MM.1S (cell line): ENCODE data around the gene POFUT1.
A peak's percentile ranks its signal among the peaks of the same experiment; 100 is the strongest.

Experiments used
- DNase-seq: peaks from one replicate; pipeline ENCODE4 v3.0.0-alpha.2; 2015
- H2AFZ ChIP-seq: fragments of 300-600 bp; sonication (generic); 2 replicates; pipeline ENCODE4 v1.6.0; 2016; ENCODE audit warnings: antibody characterized with exemption, low read length
- H3F3A ChIP-seq: fragments of 300-600 bp; sonication (generic); 2 replicates; pipeline ENCODE4 v1.6.1; 2016; ENCODE audit warnings: mild to moderate bottlenecking, antibody characterized with exemption, low read length, moderate library complexity, mixed read lengths; ENCODE audit not compliant: insufficient read depth
- H3K27ac ChIP-seq: fragments of 300-600 bp; sonication (generic); 2 replicates; pipeline ENCODE4 v1.5.1; 2016; ENCODE audit warnings: mild to moderate bottlenecking, low read length
- H3K27me3 ChIP-seq: fragments of 300-600 bp; sonication (generic); replicated peaks from 2 replicates; pipeline ENCODE4 v1.6.0; 2016; ENCODE audit warnings: low read length; ENCODE audit not compliant: insufficient read depth
- H3K36me3 ChIP-seq: fragments of 300-600 bp; sonication (generic); replicated peaks from 2 replicates; pipeline ENCODE4 v1.6.1; 2016; ENCODE audit warnings: mild to moderate bottlenecking, low read length, mixed read lengths; ENCODE audit not compliant: insufficient read depth
- H3K4me1 ChIP-seq: fragments of 300-600 bp; sonication (generic); 2 replicates; pipeline ENCODE4 v1.6.1; 2016; ENCODE audit warnings: low read length, mixed read lengths
- H3K4me2 ChIP-seq: fragments of 300-600 bp; sonication (generic); 2 replicates; pipeline ENCODE4 v1.6.0; 2016; ENCODE audit warnings: low read depth, low read length
- H3K4me3 ChIP-seq: fragments of 300-600 bp; sonication (generic); 2 replicates; pipeline ENCODE4 v1.5.1; 2016; ENCODE audit warnings: low read length, mixed read lengths
- H3K79me2 ChIP-seq: fragments of 300-600 bp; sonication (generic); 2 replicates; pipeline ENCODE4 v1.6.1; 2016; ENCODE audit warnings: mixed run types, low read length, mixed read lengths
- H3K9ac ChIP-seq: fragments of 300-600 bp; sonication (generic); 2 replicates; pipeline ENCODE4 v1.6.1; 2016; ENCODE audit warnings: low read length, mixed read lengths
- H3K9me2 ChIP-seq: fragments of 300-600 bp; sonication (generic); replicated peaks from 2 replicates; pipeline ENCODE4 v1.6.1; 2016; ENCODE audit warnings: mild to moderate bottlenecking, low read length, mixed read lengths; ENCODE audit not compliant: insufficient read depth
- H3K9me3 ChIP-seq: fragments of 300-600 bp; sonication (generic); replicated peaks from 2 replicates; pipeline ENCODE4 v1.6.1; 2016; ENCODE audit warnings: mild to moderate bottlenecking, low read length, mixed read lengths; ENCODE audit not compliant: insufficient read depth
- H4K20me1 ChIP-seq: fragments of 300-600 bp; sonication (generic); 2 replicates; pipeline ENCODE4 v1.6.1; 2016; ENCODE audit warnings: mild to moderate bottlenecking, low read length, moderate library complexity, mixed read lengths; ENCODE audit not compliant: insufficient read depth
- EZH2 ChIP-seq: fragments of 300-600 bp; sonication (generic); optimal IDR thresholded peaks from 2 replicates; pipeline ENCODE3; 2017; ENCODE audit warnings: low read depth, mild to moderate bottlenecking, antibody characterized with exemption, low read length, mixed read lengths
- EZH2phosphoT487 ChIP-seq: fragments of 300-600 bp; sonication (generic); IDR thresholded peaks from 2 replicates; pipeline ENCODE4 v1.6.1; 2018; ENCODE audit warnings: antibody characterized with exemption, low read length
- TF ChIP-seq, protein P1 (sequence below): fragments of 300-600 bp; sonication (generic); IDR thresholded peaks from 2 replicates; pipeline ENCODE4 v1.5.1; 2016; ENCODE audit warnings: antibody characterized with exemption, low read length, mixed read lengths

Gene POFUT1

DNA sequence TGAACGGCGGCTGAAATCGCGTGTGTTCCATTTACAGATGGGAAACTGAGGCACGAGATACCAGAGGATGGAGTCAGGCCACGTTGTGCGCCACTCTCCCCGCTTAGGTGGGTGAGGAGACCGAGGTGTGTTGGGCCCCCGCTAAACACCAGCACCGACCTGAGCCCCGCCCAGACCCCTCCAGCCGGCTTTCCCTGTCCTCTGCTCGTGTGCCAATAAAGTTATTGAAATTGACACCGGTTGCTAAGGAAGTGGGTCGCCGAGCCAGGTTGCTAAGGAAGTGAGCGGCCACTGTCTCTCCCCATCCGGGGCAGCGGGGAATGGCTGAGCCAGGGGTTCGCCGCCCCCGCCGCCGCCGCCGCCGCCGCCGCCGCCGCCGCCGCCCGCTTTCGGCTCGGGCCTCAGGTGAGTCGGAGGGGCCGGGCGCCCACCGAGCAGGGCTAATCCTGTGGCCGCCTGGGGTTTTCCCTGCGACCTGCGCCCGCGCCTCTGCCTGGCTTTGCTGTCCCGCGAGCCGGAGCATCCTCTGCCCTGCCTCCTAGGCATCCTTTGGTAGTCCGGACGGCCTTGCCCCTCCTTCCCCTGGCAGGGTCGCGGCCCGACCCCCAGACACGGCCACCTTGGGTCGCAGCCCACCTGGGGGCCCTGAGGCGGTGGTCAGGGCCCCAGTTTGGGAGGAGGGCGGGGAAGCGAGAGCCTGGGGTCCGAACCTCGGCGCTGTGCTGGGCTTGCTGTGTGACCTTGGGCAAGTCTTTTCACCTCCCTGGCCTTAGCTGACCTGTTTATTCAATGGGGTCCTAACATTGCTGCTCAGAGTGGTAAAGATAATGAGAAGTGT is 69.9 kb downstream of the POFUT1 start, which contains the start of gene KIF3B:
TSS of gene KIF3B (plus strand) at position 291 of the 838 bp plus-strand sequence. CDS start 32,127 bp downstream, outside the sequence.
- H3K79me2 ChIP-seq, result peaks cover 36% of the 10 kb centered on the region
- no peaks in the 10 kb centered on the region for H3F3A ChIP-seq
- peak within 1 kb of the TSS; percentile 99 for H3K4me3 ChIP-seq
- H3K27ac ChIP-seq, result peak within 1 kb of the TSS; percentile 9; the same call in 1 of the 2 replicates
- no peaks in the 10 kb centered on the region for H4K20me1 ChIP-seq
- H3K9ac ChIP-seq, result peak within 1 kb of the TSS; percentile 83
- peak within 1 kb of the TSS; percentile 94 for H2AFZ ChIP-seq
- H3K4me2 ChIP-seq, result peak within 1 kb of the TSS; percentile 94
- no peaks in the 10 kb centered on the region for H3K9me3 ChIP-seq
- peak; percentile 86 for DNase-seq
- no peaks in the 10 kb centered on the region for H3K27me3 ChIP-seq
- TF ChIP-seq EZH2phosphoT487 (no peak), EZH2 (no peak)
- H3K36me3 ChIP-seq, result no peaks in the 10 kb centered on the region
- peaks cover 7% of the 10 kb centered on the region for H3K4me1 ChIP-seq
- no peaks in the 10 kb centered on the region for H3K9me2 ChIP-seq

DNA sequence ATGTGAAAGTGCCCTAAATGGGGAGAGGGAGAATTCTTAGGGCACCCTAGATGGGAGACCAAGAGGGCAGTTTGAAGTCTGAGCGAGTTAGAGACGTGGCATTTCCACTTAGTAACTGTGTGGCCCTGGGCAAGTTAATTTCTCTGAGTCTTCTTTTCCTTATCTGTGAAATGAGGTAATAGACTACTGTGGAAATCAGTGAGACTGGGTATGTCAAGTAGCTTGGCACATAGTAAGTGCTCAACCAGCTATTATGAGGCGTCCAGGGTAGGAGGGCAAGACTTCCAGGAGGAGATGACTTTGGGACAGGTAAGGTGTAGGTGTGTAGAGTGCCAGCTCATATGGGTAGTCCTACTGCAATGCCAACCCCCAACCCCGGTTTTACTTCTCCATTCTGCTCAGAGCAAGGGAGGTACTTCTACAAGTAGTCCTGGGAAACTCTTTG is 70.5 kb downstream of the POFUT1 start:
- Histone ChIP-seq H3K27me3 (no peaks in the 10 kb centered on the region), H3K27ac (peak overlapping the region; percentile 9; the same call in 1 of the 2 replicates), H3K9me3 (no peaks in the 10 kb centered on the region), H3K4me3 (peak overlapping the region; percentile 99), H3K4me1 (peaks cover 7% of the 10 kb centered on the region), H2AFZ (peak overlapping the region; percentile 86), H3K4me2 (peak overlapping the region; percentile 94), H4K20me1 (no peaks in the 10 kb centered on the region), H3K36me3 (no peaks in the 10 kb centered on the region), H3K9me2 (no peaks in the 10 kb centered on the region), H3K9ac (peak overlapping the region; percentile 83), H3F3A (no peaks in the 10 kb centered on the region), H3K79me2 (peaks cover 38% of the 10 kb centered on the region)
- TF ChIP-seq, protein P1, sequence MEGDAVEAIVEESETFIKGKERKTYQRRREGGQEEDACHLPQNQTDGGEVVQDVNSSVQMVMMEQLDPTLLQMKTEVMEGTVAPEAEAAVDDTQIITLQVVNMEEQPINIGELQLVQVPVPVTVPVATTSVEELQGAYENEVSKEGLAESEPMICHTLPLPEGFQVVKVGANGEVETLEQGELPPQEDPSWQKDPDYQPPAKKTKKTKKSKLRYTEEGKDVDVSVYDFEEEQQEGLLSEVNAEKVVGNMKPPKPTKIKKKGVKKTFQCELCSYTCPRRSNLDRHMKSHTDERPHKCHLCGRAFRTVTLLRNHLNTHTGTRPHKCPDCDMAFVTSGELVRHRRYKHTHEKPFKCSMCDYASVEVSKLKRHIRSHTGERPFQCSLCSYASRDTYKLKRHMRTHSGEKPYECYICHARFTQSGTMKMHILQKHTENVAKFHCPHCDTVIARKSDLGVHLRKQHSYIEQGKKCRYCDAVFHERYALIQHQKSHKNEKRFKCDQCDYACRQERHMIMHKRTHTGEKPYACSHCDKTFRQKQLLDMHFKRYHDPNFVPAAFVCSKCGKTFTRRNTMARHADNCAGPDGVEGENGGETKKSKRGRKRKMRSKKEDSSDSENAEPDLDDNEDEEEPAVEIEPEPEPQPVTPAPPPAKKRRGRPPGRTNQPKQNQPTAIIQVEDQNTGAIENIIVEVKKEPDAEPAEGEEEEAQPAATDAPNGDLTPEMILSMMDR, result no peak
- TF ChIP-seq EZH2phosphoT487 (no peak), EZH2 (no peak)
- no peak for DNase-seq

DNA sequence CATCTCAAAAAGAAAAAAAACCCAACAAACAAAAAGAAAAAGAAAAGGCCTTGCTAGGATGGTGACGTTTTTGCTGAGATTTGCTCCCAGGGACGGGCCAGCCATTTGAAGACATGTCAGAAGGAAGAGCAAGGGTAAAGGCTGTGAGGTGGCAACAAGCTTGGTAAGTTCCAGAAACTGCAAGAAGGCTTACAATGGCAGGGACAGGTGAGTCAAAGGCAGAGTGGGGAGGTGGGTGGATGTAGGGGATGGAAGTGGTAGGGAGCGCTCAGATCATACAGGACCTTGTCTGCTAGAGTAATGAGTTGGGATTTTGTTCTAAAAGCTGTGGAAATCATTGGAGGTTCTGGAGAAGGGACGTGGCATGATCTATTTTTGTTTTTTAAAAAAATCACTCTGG is 74.0 kb downstream of the POFUT1 start:
- H3K9me2 ChIP-seq, result no peaks in the 10 kb centered on the region
- H3K36me3 ChIP-seq, result no peaks in the 10 kb centered on the region
- no peaks in the 10 kb centered on the region for H4K20me1 ChIP-seq
- peaks cover 48% of the 10 kb centered on the region for H3K79me2 ChIP-seq
- TF ChIP-seq, protein P1, result no peak
- TF ChIP-seq EZH2phosphoT487 (no peak), EZH2 (no peak)
- H2AFZ ChIP-seq, result no peak overlapping the region
- no peak overlapping the region for H3K4me2 ChIP-seq
- peaks cover 26% of the 10 kb centered on the region for H3K4me1 ChIP-seq
- peaks cover 14% of the 10 kb centered on the region for H3F3A ChIP-seq
- H3K9me3 ChIP-seq, result no peaks in the 10 kb centered on the region
- H3K27me3 ChIP-seq, result no peaks in the 10 kb centered on the region
- no peak overlapping the region for H3K4me3 ChIP-seq
- no peak for DNase-seq
- no peak overlapping the region for H3K9ac ChIP-seq
- no peak overlapping the region for H3K27ac ChIP-seq

DNA sequence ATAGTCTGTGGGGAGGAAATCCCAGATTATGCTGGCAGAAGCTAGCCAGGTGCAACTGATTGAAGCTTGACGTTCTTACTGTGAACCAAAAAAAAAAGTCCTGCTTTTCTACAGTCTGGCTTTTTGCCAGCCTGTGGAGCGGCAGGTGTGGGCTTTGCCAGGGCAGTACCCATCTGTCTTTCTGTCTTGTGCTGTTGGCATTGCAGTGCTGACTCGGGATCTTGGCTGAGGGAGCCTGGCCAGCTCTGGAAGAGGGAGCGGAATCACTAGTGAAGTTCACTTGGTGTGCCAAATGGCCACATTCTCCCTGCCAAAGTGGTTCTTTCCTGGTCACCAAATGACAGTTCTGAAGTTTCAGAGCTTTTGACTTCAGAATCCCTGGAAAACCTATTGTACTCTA is 74.8 kb downstream of the POFUT1 start:
- no peaks in the 10 kb centered on the region for H3K9me3 ChIP-seq
- no peak overlapping the region for H3K4me3 ChIP-seq
- H3K4me1 ChIP-seq, result peaks cover 33% of the 10 kb centered on the region
- no peaks in the 10 kb centered on the region for H4K20me1 ChIP-seq
- no peaks in the 10 kb centered on the region for H3K9me2 ChIP-seq
- H3K27me3 ChIP-seq, result no peaks in the 10 kb centered on the region
- H3K4me2 ChIP-seq, result no peak overlapping the region
- no peaks in the 10 kb centered on the region for H3K36me3 ChIP-seq
- no peak overlapping the region for H3K27ac ChIP-seq
- H3K9ac ChIP-seq, result no peak overlapping the region
- no peak for DNase-seq
- TF ChIP-seq EZH2 (no peak), EZH2phosphoT487 (no peak)
- TF ChIP-seq, protein P1, result no peak
- peaks cover 56% of the 10 kb centered on the region for H3K79me2 ChIP-seq
- peaks cover 14% of the 10 kb centered on the region for H3F3A ChIP-seq
- H2AFZ ChIP-seq, result no peak overlapping the region
